Measurements from ENCODE around the gene ADGRG3. TPM values are rescaled to one million over a fixed set of nuclear protein-coding genes. Genes with fewer than 3 reads are reported as not detected.

The ADGRG3 gene
- total and polyA plus RNA-seq, 2 donors from 2014 or later: 0.17 to 1.8 TPM

- Histone ChIP-seq H3K4me1 (ENCODE audit: control insufficient read depth in 2 of 3, insufficient read depth in 2 of 3, low read depth in 1 of 3, low read length in 3 of 3) (peaks cover 0 to 4% (median 0%) of the 10 kb centered on the region in 3 donors), H3K9ac (ENCODE audit: low read length in 3 of 3) (no peak overlapping the region), H3K36me3 (ENCODE audit: control insufficient read depth in 2 of 3, insufficient read depth in 3 of 3, low read length in 3 of 3) (peaks cover 0 to 46% (median 34%) of the 10 kb centered on the region in 3 donors), H3K9me3 (ENCODE audit: control insufficient read depth in 2 of 3, insufficient read depth in 1 of 3, low read length in 3 of 3) (no peaks in the 10 kb centered on the region), H3K4me3 (ENCODE audit: low read length in 3 of 3) (no peak overlapping the region), H3K27me3 (ENCODE audit: control insufficient read depth, insufficient read depth, low read length) (no peaks in the 10 kb centered on the region), H3K27ac (ENCODE audit: low read depth in 2 of 2, low read length in 2 of 2) (no peak overlapping the region)
- TF ChIP-seq, protein P1, sequence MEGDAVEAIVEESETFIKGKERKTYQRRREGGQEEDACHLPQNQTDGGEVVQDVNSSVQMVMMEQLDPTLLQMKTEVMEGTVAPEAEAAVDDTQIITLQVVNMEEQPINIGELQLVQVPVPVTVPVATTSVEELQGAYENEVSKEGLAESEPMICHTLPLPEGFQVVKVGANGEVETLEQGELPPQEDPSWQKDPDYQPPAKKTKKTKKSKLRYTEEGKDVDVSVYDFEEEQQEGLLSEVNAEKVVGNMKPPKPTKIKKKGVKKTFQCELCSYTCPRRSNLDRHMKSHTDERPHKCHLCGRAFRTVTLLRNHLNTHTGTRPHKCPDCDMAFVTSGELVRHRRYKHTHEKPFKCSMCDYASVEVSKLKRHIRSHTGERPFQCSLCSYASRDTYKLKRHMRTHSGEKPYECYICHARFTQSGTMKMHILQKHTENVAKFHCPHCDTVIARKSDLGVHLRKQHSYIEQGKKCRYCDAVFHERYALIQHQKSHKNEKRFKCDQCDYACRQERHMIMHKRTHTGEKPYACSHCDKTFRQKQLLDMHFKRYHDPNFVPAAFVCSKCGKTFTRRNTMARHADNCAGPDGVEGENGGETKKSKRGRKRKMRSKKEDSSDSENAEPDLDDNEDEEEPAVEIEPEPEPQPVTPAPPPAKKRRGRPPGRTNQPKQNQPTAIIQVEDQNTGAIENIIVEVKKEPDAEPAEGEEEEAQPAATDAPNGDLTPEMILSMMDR (IDR thresholded peaks at IDR 0.05; ENCODE audit: borderline replicate concordance, extremely low read depth, insufficient read depth): no peak
- FAIRE-seq (no peak), DNase-seq (no peak)
- intact Hi-C loops (cut with DNase I): no loop called here
Observed at GRCh38 chr16:57664662-57665025, 3.5 kb upstream of the ADGRG3 start.

- TF ChIP-seq, protein P1 (IDR thresholded peaks at IDR 0.05; ENCODE audit: borderline replicate concordance, extremely low read depth, insufficient read depth): no peak
- FAIRE-seq (no peak), DNase-seq (no peak)
- Histone ChIP-seq H3K27ac (ENCODE audit: low read depth in 2 of 2, low read length in 2 of 2) (no peak overlapping the region), H3K36me3 (ENCODE audit: control insufficient read depth in 2 of 3, insufficient read depth in 3 of 3, low read length in 3 of 3) (peaks cover 0 to 37% (median 32%) of the 10 kb centered on the region in 3 donors), H3K27me3 (ENCODE audit: control insufficient read depth, insufficient read depth, low read length) (no peaks in the 10 kb centered on the region), H3K4me3 (ENCODE audit: low read length in 3 of 3) (no peak overlapping the region), H3K9ac (ENCODE audit: low read length in 3 of 3) (no peak overlapping the region), H3K4me1 (ENCODE audit: control insufficient read depth in 2 of 3, insufficient read depth in 2 of 3, low read depth in 1 of 3, low read length in 3 of 3) (peaks cover 0 to 4% (median 0%) of the 10 kb centered on the region in 3 donors), H3K9me3 (ENCODE audit: control insufficient read depth in 2 of 3, insufficient read depth in 1 of 3, low read length in 3 of 3) (no peaks in the 10 kb centered on the region)
- intact Hi-C loops (cut with DNase I): no loop called here
Observed at GRCh38 chr16:57665541-57665940, 2.6 kb upstream of the ADGRG3 start.

GRCh38 chr16:57666353-57667047 is 1.6 kb upstream of the ADGRG3 start:
- no peaks in the 10 kb centered on the region for H3K9me3 ChIP-seq (ENCODE audit: control insufficient read depth in 2 of 3, insufficient read depth in 1 of 3, low read length in 3 of 3)

More at GRCh38 chr16:57666353-57667047, 1.6 kb upstream of the ADGRG3 start:
- DNase-seq: peak in 1 of 5 donors; percentile 63
- H3K36me3 ChIP-seq (ENCODE audit: control insufficient read depth in 2 of 3, insufficient read depth in 3 of 3, low read length in 3 of 3): peaks cover 0 to 34% (median 29%) of the 10 kb centered on the region in 3 donors
- intact Hi-C loops (cut with DNase I): no loop called here
- H3K27me3 ChIP-seq (ENCODE audit: control insufficient read depth, insufficient read depth, low read length): no peaks in the 10 kb centered on the region
- no peak overlapping the region for H3K9ac ChIP-seq (ENCODE audit: low read length in 3 of 3)
- FAIRE-seq: no peak
- H3K4me3 ChIP-seq (ENCODE audit: low read length in 3 of 3): no peak overlapping the region
- no peaks in the 10 kb centered on the region for H3K4me1 ChIP-seq (ENCODE audit: control insufficient read depth in 2 of 3, insufficient read depth in 2 of 3, low read depth in 1 of 3, low read length in 3 of 3)
- no peak overlapping the region for H3K27ac ChIP-seq (ENCODE audit: low read depth in 2 of 2, low read length in 2 of 2)
- TF ChIP-seq, protein P1 (IDR thresholded peaks at IDR 0.05; ENCODE audit: borderline replicate concordance, extremely low read depth, insufficient read depth): no peak

All from kidney (tissue), 14 donors.